Measurements from ENCODE around the gene PRR20G.

- no peak for TF ChIP-seq POLR2AphosphoS5 (IDR thresholded peaks at IDR 0.05; ENCODE audit: low read depth, low read length)
- no peak for TF ChIP-seq TAF1 (IDR thresholded peaks at IDR 0.05; ENCODE audit: borderline replicate concordance, insufficient read depth, low read length)
- TF ChIP-seq REST (IDR thresholded peaks at IDR 0.05; ENCODE audit: insufficient read depth in 1 of 2, low read depth in 2 of 2, low read length in 2 of 2), result no peak
Measured at GRCh38 chr3:127307916-127308315, 20.1 kb upstream of the PRR20G start.
